HL-60 (cell line): ENCODE measurements around the gene KCNJ4.

Experiments
- POLR2AphosphoS5 ChIP-seq: IDR thresholded peaks from 2 replicates; pipeline ENCODE4 v1.6.1; 2012; ENCODE audit warnings: low read depth
- TF ChIP-seq, protein P1 (sequence below): IDR thresholded peaks from one replicate; pipeline ENCODE4 v1.5.1; 2011; ENCODE audit warnings: low read length, control low read depth, inconsistent platforms; ENCODE audit not compliant: insufficient read depth

DNA sequence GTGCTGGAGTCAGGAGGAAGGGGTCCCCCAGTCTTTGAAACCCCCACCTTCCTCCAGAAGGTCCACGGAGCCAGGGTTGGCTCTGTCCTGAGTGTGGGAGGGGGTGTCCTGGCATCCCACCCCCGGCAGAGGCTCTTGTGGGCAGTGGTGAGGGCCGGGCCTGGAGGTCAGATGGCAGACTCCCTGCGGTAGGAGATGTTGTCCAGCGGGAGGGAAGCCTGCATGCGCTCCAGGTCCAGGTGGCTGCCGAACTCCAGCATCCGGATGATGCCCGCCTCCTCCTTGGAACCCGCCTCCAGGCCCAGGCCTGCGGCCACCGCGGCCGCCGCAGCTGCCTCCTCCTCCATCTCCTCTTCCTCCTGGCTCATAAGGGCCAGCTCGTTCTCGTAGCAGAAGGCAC, 28.4 kb downstream of the KCNJ4 start:
- TF ChIP-seq, protein P1, sequence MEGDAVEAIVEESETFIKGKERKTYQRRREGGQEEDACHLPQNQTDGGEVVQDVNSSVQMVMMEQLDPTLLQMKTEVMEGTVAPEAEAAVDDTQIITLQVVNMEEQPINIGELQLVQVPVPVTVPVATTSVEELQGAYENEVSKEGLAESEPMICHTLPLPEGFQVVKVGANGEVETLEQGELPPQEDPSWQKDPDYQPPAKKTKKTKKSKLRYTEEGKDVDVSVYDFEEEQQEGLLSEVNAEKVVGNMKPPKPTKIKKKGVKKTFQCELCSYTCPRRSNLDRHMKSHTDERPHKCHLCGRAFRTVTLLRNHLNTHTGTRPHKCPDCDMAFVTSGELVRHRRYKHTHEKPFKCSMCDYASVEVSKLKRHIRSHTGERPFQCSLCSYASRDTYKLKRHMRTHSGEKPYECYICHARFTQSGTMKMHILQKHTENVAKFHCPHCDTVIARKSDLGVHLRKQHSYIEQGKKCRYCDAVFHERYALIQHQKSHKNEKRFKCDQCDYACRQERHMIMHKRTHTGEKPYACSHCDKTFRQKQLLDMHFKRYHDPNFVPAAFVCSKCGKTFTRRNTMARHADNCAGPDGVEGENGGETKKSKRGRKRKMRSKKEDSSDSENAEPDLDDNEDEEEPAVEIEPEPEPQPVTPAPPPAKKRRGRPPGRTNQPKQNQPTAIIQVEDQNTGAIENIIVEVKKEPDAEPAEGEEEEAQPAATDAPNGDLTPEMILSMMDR, result no peak
- TF ChIP-seq POLR2AphosphoS5, result no peak
